GM21717 (cell line): ENCODE results near the gene ZNF554.
"Not testable (repeated sequence)": the region's sequence is repeated elsewhere in the genome, so short reads cannot be mapped to it uniquely, and the experiment has no call there.

ENCODE experiments used
- ATAC-seq: cut with Tn5 transposase; IDR thresholded peaks from one replicate; pipeline ENCODE4 v1.9.1; 2021; ENCODE audit warnings: mild to moderate bottlenecking, moderate library complexity; ENCODE audit not compliant: unreplicated experiment

The ZNF554 gene

GRCh38 chr19:2790557-2791271 lies 29.0 kb upstream of the ZNF554 start:
- no peak for ATAC-seq

- no peak for ATAC-seq
These were observed 28.2 kb upstream of the ZNF554 start for GRCh38 chr19:2791440-2791839.

- ATAC-seq, result no peak
These were observed 27.8 kb upstream of the ZNF554 start for GRCh38 chr19:2791876-2792275.

GRCh38 chr19:2792666-2793065 lies 27.0 kb upstream of the ZNF554 start:
- not testable (repeated sequence) for ATAC-seq

GRCh38 chr19:2793126-2793525 lies 26.5 kb upstream of the ZNF554 start:
- ATAC-seq, result no peak

GRCh38 chr19:2793577-2793976 lies 26.1 kb upstream of the ZNF554 start:
- ATAC-seq, result no peak

GRCh38 chr19:2795827-2796658 lies 23.6 kb upstream of the ZNF554 start:
- no peak for ATAC-seq

- no peak for ATAC-seq
These were observed 22.9 kb upstream of the ZNF554 start for GRCh38 chr19:2796659-2797266.

GRCh38 chr19:2797280-2797679 lies 22.4 kb upstream of the ZNF554 start:
- ATAC-seq, result no peak

GRCh38 chr19:2798158-2798685 lies 21.4 kb upstream of the ZNF554 start:
- no peak for ATAC-seq

- ATAC-seq, result no peak
These were observed 20.9 kb upstream of the ZNF554 start for GRCh38 chr19:2798733-2799132.

- no peak for ATAC-seq
These were observed 20.2 kb upstream of the ZNF554 start for GRCh38 chr19:2799273-2800020.

- no peak for ATAC-seq
These were observed 19.2 kb upstream of the ZNF554 start for GRCh38 chr19:2800506-2800905.

GRCh38 chr19:2802826-2803225 lies 16.8 kb upstream of the ZNF554 start:
- no peak for ATAC-seq

GRCh38 chr19:2803486-2804155 lies 16.0 kb upstream of the ZNF554 start:
- ATAC-seq, result no peak

GRCh38 chr19:2804156-2805004 lies 15.3 kb upstream of the ZNF554 start:
- ATAC-seq, result no peak

GRCh38 chr19:2805261-2805900 lies 14.3 kb upstream of the ZNF554 start:
- no peak for ATAC-seq

GRCh38 chr19:2805991-2806649 lies 13.5 kb upstream of the ZNF554 start:
- no peak for ATAC-seq
